ENCODE data around the gene ZBTB33. TPM values are rescaled to one million over a fixed set of nuclear protein-coding genes. Genes with fewer than 3 reads are reported as not detected.
A peak's percentile ranks its signal among the peaks of the same experiment; 100 is the strongest.

The ZBTB33 gene
- total and polyA plus RNA-seq, 2 of the 13 experiments (the other 11 are each of a cell fraction or from before 2014, with no cell fraction given): 6.5 to 20.2 TPM

DNA sequence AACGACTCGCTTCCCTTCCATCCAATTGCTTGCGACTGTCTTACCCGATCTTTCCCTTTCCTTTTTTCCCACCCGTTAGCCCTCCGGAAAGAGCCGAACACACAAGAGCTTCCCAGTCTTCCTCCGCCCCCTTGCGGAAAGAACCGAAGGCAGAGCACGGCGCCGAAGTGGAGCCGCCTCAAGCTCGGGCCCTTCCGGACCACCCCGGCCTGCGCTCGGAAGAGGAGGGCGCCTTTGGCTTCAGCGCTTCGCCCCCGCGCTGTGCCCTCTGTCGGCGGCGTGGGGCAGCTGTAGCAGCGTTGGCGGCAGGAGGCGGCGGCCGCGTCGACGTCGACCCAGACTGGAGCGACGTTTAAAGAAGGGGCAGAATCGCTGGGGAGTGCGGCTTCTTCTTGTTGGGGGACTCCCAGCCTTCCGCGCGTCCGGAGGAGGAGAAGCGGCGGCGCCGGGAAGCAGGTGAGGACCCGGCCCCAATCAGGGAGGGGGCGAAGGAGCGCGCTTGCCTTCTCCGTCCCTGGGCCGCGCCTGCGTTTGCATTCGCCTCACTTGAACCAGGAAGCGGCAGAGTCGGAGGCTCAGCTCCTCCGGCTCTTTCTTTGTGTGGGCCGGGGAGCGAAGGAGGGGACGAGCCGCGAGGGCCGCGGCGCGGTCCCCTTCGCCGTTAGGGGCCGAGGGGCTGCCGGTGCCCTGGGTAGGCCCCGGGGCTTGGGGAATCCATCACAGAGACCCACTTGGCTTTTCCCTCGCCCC, at the start of gene ZBTB33 (continued):
- TF ChIP-seq SIN3A (IDR thresholded peaks at IDR 0.05; ENCODE audit: borderline replicate concordance, low read depth, low read length) (no peak), ZNF441 (CRISPR knock-in tag; IDR thresholded peaks at IDR 0.05; ENCODE audit: borderline replicate concordance) (no peak), SOX13 (IDR thresholded peaks at IDR 0.05) (no peak), SOX13 (CRISPR knock-in tag; conservative IDR thresholded peaks at IDR 0.05 in 1 of 2, IDR thresholded peaks at IDR 0.05 in 1 of 2) (no peak; a peak in 1 of 4 replicates), NCOR1 (IDR thresholded peaks at IDR 0.05; ENCODE audit: borderline replicate concordance, low read length) (no peak), ZNF543 (CRISPR knock-in tag; IDR thresholded peaks at IDR 0.05) (no peak), ZSCAN12 (CRISPR knock-in tag; IDR thresholded peaks at IDR 0.05) (no peak), ZBTB7B (CRISPR knock-in tag; IDR thresholded peaks at IDR 0.05) (peak; percentile 45; the same call in 1 of the 2 replicates), ZNF44 (CRISPR knock-in tag; IDR thresholded peaks at IDR 0.05) (no peak), MLX (CRISPR knock-in tag; IDR thresholded peaks at IDR 0.05) (0 out of 2 replicates have a peak, but pooled peaks have one; percentile 39), ZBTB46 (CRISPR knock-in tag; IDR thresholded peaks at IDR 0.05; ENCODE audit: borderline replicate concordance) (no peak), ELF4 (CRISPR knock-in tag; IDR thresholded peaks at IDR 0.05; ENCODE audit: borderline replicate concordance) (no peak)
- TF ChIP-seq, protein P1, sequence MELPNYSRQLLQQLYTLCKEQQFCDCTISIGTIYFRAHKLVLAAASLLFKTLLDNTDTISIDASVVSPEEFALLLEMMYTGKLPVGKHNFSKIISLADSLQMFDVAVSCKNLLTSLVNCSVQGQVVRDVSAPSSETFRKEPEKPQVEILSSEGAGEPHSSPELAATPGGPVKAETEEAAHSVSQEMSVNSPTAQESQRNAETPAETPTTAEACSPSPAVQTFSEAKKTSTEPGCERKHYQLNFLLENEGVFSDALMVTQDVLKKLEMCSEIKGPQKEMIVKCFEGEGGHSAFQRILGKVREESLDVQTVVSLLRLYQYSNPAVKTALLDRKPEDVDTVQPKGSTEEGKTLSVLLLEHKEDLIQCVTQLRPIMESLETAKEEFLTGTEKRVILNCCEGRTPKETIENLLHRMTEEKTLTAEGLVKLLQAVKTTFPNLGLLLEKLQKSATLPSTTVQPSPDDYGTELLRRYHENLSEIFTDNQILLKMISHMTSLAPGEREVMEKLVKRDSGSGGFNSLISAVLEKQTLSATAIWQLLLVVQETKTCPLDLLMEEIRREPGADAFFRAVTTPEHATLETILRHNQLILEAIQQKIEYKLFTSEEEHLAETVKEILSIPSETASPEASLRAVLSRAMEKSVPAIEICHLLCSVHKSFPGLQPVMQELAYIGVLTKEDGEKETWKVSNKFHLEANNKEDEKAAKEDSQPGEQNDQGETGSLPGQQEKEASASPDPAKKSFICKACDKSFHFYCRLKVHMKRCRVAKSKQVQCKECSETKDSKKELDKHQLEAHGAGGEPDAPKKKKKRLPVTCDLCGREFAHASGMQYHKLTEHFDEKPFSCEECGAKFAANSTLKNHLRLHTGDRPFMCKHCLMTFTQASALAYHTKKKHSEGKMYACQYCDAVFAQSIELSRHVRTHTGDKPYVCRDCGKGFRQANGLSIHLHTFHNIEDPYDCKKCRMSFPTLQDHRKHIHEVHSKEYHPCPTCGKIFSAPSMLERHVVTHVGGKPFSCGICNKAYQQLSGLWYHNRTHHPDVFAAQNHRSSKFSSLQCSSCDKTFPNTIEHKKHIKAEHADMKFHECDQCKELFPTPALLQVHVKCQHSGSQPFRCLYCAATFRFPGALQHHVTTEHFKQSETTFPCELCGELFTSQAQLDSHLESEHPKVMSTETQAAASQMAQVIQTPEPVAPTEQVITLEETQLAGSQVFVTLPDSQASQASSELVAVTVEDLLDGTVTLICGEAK (IDR thresholded peaks at IDR 0.05): no peak
- TF ChIP-seq, protein P1 (CRISPR knock-in tag; IDR thresholded peaks at IDR 0.05): no peak
- TF ChIP-seq, protein P2, sequence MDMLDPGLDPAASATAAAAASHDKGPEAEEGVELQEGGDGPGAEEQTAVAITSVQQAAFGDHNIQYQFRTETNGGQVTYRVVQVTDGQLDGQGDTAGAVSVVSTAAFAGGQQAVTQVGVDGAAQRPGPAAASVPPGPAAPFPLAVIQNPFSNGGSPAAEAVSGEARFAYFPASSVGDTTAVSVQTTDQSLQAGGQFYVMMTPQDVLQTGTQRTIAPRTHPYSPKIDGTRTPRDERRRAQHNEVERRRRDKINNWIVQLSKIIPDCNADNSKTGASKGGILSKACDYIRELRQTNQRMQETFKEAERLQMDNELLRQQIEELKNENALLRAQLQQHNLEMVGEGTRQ (IDR thresholded peaks at IDR 0.05; ENCODE audit: low read depth, low read length): no peak
- TF ChIP-seq, protein P2 (CRISPR knock-in tag; IDR thresholded peaks at IDR 0.05; ENCODE audit: borderline replicate concordance): no peak

Measured in HepG2 (cell line).